ENCODE data around the gene CPLANE1.
"Not testable (repeated sequence)": the region's sequence is repeated elsewhere in the genome, so short reads cannot be mapped to it uniquely, and the experiment has no call there.

DNA sequence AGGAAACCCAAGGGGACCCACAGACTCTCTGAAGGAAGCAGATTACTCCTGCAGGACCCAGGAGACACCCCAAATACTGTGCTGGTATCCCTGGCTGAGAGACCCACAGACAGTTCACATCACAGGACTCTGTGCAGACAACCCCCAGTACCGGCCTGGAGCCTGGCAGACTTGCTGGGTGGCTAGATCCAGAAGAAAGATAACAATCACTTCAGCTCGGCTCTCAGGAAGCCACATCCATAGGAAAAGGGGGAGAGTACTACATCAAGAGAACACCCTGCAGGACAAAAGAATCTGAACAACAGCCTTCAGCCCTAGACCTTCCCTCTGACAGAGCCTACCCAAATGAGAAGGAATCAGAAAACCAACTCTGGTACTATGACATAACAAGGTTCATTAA, 166.2 kb downstream of the CPLANE1 start:
- TF ChIP-seq CTCF (optimal IDR thresholded peaks at IDR 0.05 in 1 of 3, IDR thresholded peaks at IDR 0.05 in 1 of 3, conservative IDR thresholded peaks at IDR 0.05 in 1 of 3; ENCODE audit: extremely low read depth in 1 of 3, insufficient read depth in 2 of 3, low read length in 3 of 3); EZH2 (IDR thresholded peaks at IDR 0.05; ENCODE audit: low read length): not testable (repeated sequence)
